Activated effector memory CD4-positive, alpha-beta T cell treated with anti-CD3 and anti-CD28 coated beads, Interleukin-2, amount 50 U/mL, for 16 hours (primary cell): Measurements from ENCODE around the gene TRPV5.

ENCODE experiments used
- DNase-seq: peaks from one replicate; pipeline ENCODE4 v3.0.0-alpha.2; 2020

Gene TRPV5

DNA sequence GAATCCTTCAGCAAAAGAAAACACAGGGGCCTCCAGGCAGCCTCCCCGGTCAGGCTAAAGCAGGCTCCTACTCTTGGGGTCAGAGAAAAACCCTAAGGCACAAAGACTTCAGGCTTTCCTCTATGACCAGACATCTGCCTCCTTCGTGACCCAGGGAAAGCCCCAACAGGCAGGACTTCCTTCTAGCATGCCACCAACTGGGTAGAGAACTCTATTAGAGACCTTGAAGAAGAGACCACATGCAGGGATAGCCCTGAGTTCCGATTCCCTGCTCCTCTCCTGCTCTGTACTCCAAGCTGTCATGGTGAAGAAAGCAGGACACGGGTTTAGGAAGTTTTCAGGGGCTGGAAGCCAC lies 49.3 kb downstream of the TRPV5 start:
- DNase-seq: peak; percentile 27

DNA sequence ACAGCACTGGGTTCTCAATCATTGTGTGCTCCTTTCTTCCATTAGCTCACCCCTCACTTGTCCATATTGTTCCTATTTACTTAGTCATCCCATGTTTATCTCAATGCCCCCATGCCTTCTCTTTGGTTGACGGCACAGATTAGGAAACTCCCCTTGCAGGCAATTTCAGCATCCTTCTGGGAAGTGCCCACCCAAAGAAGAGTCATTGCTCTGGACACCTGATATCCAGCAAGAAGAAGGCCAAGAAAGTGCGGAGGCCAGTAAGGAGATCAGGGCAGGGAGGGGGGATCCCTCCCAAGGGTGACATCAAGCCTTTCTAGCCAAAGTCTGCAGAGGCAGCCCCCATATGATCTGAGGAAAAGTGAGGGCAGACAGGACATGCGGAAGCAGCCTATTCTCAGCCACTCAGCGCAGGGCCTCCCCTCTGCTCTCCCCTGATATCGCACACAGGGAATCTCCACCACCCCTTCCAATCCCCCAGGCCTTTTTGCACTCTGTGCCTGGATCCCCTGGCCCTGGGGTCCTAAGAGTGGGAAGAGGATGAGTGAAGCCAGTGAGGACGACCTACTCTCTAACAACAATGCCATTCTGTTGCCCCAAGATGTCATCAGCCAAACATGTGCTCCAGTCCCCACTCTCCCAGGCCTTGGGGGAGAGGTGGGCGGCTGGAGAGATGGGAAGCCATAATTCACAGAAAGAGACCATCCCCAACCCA lies 49.8 kb downstream of the TRPV5 start:
- peak; percentile 27 for DNase-seq

DNA sequence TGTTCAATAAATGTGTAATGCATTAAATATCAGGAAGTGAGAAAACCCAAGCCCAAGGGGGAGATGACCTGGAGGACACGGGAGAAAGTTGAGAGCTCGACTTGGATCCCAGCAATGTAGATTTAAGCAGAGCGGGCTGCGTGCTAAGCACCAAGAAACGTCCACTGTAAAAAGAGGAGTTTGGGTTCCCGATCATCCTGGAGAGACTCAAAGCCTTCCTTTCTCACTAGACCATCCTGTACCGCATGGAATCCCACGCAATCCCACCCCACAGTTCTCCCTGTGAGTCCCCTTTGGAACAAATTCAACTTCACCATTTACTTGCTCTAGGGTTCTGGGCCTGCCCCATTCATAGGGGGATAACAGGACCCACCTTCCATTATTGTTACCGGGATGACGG lies 50.4 kb downstream of the TRPV5 start:
- peak; percentile 39 for DNase-seq

DNA sequence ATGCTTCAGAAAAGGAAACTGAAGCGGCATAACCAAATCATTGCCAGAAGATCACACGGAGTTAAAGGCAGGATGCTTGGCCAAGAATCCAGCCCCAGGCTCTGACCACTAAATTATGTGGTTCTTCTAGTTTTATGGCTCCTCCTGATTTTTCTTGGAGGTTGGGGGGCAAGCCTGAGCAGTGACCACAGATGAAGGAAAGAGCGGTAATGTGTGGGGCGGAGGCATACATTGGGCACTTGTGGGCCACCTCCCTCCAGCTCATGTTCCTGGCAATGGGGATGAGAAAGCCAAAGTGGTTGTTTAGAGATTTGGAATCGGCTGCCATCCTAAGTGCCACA lies 51.2 kb downstream of the TRPV5 start:
- DNase-seq: peak; percentile 10

DNA sequence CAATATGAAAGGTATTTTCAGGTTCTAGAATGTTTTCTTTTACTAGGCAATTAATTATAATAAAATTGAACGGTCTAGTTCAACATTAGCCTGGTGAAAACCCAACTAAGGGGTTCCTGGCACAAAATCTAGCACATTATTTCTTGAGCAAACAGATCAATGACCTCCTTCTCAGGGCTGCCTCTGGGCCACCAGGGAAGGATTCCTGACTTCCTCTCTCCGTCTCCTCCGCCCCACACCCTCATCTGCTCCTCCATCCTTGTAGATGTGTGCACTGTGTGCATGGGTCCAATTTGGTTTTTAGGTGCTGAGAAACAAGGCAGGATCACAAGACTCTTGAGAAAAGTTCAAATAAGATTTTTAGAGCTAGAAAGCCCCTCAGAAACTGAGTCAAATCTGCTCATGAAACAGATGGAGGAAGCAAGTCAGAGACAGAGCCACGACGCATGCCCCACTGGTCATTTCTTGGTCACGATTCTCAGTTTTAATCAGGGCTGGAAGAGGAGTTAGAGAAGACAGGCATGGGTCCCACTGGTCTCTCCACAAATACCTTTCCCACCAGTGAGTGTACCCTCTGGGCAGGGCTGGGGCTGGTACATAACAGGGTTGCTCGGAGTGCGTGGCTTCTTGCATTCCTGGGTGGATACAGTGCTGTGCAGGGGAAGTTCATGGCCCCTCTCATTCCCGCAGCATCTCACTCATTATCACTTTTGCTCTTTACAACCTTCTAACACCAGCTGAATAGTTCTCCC lies 51.8 kb downstream of the TRPV5 start:
- DNase-seq: peak; percentile 27

DNA sequence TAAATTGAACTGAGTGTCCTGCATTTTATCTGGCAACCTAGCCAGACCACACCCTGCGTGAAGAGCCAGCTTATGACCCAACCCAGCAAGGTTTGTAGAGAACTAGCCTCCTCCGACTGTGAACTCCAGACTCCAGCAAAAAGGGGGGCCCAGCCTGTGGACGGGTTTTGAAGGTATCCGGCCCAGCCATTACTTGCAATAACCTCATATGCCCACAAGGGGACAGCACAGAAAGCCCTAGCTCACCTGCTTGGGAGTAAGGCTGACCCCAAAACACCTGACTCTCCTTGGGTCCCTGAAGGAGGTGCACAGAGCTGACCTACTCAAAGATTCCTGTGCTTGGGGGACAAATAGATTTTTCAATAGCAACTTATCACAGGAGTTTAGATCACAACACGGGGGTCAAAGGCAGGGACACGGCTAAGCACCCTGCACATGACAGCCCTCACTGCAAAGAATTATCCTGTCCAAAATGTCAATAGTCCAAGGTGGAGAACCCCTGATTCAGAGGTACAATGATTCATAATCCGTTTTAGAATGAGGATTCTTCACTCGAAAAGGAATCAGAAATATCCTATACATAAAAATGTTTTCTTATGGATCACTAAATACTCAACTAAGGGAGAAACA lies 52.6 kb downstream of the TRPV5 start:
- peak; percentile 76 for DNase-seq

DNA sequence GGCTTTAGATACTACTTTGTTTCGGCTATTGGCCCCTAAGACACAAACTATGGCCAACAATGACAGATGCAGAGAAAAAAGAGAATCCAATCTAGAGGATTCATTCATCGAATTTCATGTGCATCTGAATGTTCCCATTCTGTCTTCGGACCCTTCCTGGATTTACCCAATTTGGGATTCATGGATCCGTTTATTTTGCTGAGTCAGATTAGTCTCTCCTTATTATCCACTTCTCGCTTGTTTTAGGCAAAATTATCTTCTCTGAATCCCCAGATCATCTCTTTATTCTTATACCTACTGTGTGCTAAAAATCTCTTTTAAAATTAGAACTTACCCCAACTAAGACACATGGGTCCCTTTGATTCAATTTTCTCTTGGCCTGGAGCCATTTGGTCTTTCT lies 54.5 kb downstream of the TRPV5 start:
- DNase-seq: no peak

DNA sequence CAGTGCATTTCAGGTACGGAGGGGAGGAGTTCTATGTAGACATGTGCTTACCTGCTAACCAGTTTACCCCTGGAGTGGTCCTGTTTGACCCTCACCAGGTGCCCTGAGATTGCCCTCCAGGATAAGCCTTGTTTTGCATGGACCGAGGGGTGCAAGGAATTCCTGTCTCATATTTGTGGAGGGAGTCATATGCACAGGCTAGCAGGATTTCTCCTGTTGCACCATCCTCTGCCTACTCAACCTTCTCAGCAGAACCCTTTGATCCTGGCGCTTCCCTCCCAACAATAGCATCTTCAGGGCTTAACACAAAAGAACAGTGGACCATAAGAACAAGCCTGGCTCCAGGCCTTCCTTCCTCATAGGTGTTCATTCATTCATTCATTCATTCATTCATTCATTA lies 55.2 kb downstream of the TRPV5 start:
- DNase-seq: peak; percentile 28

DNA sequence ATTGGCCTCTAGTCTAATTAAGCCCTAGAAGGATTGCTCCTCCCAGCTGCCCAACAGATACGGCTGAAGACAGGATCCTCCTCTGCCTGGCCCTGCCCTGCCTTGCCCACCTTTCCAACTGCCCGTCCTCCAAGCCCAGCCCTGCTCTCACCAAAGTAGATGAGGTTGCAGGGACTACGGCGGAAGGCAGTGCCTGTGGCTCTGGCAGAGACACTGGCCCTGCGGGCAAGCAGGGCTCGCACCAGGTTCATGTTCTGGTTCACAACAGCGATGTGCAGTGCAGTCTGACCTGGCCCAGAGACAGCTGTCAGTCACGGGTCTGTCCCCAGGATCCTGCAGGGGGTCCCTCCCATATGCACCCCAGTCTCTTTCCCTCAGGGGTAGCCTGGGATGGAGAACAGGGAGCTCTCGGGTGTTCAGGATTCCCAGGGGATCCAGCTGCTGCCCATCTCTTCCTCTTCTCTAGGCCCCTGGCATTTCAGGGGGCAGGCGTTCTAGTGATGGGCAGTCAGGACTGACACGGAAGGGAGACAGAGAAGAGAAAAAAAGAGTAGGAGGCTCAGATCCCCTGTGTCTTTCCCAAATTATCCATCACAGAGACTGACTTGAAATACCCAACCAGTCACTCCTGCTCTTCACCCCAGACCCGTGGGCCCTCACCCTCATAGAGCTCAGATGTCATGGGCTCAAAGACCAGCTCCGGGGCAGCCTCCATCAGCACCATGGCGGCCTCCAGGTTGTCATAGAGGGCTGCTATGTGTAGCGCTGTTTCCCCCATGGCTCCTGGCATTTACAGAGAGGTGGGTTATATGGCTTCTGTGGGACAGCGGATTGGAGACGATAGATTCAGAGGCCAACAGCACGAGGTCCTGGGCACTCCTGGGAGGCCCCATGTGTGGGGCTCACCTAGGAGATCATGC lies 56.3 kb downstream of the TRPV5 start:
- peak; percentile 42 for DNase-seq

DNA sequence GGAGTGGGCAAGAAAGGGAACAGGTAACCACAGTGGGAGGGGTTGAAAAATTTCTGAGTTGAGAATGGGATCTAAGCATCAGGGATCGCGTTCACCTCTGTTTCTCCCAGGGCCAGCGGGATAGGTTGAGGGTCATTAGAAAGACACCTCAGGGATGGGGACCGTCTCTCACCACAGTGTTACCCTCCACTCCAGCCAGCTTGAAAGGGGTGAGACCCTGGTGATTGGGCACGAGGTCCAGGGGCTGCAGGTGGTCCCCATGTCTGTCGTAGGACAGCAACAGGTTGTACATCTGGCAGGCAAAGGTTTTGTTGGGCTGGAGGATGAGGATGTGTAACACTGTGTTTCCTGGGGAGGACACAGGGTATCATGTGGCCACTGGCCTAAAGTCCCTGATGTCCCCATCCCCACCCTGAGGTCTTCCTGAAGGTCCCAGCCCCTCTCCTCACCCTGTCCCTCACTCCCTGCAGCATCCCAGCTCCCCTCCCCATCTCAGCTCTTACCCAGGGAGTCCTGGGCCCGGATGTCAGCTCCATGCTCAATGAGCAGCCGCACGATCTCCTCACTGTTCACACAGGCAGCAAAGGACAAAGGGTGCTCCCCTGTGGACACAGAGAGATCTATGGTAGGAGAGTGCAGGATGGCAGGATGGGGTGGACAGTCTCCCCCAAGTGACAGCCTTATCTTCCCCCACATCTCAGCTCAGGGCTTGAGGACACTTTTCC lies 57.1 kb downstream of the TRPV5 start:
- DNase-seq: peak; percentile 52

DNA sequence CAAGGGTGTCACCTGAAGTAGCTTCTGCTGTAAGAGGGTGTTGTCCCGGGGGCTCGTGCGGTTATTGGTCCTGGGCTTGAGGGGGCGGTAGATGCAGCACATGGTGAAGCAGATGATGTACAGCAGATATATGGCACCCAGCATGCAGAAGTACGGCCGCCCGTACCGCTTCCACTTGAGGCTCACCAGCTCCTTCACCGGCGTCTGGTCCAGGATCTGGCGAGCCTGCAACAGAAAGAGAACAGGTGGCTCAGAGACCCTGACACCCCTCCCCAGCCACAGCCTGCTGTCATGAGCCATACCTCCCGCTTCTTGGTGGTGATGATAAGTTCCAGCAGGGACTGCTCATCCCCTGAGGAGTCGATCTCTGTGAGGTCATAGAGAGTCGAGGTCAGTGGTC lies 58.1 kb downstream of the TRPV5 start:
- peak; percentile 61 for DNase-seq

DNA sequence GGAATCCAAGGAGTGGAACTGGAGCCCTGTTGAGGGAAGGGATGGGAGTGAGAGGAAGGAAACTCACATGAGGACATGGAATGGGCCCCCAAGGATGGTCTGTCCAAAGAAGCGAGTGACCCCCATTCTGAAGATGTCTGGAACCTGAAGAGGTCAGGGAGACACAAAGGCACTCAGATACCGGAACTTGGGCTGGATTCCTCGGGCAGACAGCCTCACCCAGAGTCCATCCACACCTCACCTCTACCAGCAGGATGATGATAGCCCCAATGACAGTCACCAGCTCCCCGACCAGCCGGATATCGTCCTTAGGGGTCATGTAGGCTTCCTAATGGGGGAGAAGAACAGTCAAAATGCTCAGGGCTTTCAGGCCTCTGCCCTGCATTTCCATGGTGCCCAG lies 58.7 kb downstream of the TRPV5 start:
- peak; percentile 9 for DNase-seq

DNA sequence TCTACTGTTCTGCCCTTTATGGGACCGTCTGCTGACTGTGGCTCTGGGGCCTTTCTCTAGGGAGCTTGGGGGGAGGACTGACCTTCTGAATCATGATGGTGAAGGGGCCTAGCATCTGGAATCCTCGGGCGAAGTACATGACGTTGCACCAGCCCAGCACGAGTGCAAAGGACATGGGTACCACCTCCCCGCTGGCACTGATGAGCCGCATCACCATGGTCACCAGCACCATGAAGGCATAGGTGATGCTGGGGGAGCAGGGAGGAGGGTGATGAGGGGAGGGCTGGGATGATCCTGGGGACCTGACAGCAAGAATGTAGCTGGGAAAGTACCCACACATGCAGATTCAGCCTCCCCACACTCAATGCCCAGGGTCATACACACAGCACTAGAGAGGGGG lies 59.1 kb downstream of the TRPV5 start:
- DNase-seq: peak; percentile 36

DNA sequence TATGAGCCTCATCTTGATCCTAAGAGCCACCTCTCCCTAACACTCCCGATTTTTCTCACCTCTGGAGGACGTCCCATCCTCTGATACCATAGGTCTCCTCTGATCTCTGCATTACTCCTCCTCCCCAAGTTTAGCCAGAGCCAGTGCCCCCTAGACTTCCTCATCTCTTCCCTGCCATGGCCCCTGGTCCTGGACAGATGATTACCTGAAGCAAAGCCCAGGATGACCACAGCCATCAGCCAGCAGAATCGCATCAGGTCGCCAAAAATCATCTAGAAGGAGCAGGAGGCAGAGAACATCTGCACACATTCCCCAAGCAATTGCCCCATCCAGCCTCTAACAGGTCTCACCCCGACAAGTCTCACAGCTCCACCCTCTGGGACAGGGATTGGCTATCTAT lies 59.7 kb downstream of the TRPV5 start:
- DNase-seq: peak; percentile 16

DNA sequence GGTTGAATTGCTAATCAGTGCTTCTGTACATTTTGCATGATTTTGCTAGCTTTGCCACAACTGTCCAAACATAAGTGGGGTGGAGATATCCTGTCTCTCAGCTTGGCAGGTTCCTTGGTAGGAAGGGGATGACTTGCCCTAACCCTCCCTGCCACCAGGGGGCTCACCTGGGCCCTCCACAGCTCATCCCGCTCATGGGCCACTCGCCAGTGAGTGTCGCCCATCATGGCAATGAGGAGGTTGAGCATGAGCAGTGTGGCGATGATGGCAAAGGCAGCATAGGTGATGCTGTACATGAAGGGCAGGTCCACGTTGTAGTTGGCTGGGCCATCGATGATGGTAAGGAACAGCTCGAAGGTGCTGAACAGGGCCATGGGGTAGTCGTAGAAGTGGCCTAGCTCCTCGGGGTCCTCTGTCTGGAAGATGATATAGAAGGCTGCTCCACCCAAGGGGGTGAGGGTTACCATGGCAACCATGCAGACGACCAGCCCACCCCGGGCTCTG lies 60.2 kb downstream of the TRPV5 start:
- peak; percentile 69 for DNase-seq

DNA sequence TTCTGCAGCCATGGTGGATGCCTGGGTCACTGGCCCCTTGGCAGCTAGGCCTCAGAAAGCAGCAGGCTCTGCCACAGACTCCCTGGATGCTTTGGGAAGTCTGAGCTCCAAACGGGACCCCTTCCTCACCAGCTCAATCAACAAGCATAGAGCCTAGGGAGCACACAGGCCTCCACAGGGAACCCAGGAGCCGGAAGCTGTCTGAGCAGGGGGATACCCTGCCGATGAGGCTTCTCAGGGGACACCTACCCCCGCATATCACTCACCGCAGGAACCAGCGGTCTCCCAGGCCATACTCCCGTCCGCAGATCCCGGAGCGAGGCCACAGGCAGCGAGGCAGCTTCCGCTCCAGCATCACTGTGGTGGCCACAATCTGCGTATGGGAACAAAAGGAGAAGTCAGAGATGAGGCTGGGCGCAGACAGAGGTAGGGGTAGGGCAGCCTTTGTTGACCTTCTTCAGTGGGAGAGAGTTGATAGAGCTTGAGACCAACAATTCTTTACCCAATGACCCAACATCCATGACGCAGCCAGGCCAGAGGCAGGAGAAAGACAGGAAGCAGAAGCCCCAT lies 61.4 kb downstream of the TRPV5 start:
- no peak for DNase-seq

DNA sequence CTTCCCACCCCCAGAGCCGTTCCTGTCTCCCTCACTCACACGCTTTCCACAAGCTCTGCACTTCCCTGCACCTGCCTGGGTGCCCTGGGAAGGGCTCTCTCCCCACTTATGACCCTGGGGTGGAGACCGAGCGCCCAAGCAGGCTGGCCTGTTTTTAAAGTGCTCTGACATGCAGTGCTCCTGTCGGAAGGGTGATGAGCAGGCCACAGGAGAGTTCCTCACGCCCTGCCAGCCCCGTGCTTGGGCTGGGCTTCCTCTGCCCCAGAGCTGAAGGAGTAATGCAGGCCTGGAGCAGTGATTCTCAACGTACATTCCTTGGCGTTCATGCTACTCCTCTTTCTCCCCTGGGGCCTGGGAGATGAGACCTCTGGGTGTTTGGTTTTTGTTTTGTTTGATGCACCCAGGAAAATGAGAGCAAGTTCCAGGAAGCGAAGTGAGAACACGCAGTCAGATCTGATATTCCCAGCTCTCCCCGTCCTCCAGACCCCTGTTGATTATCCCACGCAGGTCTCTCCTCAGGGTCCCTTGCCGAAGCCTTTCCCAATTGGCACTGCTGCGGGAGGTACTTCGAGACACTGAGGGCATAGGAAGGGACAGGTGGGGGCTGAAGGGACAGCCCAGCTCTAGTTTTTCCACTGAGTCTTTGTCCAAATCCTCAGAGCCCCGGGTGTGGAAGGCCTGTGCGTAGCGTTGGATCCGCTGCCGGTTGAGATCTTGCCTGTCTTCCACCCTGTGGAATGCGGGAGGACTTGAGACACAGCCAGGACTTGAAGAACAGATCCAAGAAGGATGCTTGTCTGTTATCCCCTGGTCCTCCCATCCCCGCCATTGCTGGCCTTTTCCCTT lies 62.1 kb downstream of the TRPV5 start:
- no peak for DNase-seq

DNA sequence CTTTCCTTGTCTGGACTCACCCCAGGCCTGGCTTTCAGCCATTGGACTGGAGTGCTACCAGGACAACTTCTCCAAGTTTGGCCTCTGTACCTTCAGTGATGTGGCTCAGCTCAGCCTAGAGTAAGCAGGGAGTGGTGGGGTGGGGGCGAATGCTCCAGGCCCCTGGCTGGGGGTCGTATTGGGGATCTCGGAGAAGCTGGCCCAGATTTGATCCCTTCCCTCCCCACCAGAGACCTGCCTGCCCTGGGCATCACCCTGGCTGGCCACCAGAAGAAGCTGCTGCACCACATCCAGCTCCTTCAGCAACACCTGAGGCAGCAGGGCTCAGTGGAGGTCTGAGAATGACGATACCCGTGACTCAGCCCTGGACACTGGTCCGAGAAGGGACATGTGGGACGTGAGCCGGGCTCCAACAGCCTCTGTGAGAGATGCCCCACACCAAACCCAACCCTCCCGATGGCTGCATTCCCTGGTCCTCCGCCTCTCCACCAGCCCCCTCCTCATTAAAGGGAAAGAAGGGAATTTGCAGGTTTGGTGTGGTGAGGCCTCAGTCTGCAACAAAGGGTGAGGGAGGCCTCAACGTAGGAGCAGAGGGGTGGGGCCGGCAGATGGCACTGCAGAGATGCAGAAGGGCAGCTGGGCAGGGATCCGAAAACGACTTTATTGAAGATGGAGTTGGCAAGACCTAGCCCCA lies 62.8 kb downstream of the TRPV5 start:
- DNase-seq: no peak

DNA sequence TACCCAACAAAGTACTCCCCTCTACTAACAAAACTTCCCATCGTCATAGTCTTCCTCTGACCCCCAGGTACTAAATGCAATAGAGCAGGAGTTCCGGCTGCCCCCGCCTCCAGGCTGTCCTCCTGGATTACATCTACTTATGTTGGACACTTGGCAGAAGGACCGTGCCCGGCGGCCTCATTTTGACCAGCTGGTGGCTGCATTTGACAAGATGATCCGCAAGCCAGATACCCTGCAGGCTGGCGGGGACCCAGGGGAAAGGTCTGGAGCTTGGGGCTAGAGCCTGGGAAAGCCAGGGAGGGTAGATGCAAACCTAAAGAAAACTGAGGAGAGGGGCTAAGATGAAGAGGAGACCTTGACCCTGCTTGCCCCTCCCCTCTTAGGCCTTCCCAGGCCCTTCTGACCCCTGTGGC lies 63.4 kb downstream of the TRPV5 start:
- DNase-seq: no peak

DNA sequence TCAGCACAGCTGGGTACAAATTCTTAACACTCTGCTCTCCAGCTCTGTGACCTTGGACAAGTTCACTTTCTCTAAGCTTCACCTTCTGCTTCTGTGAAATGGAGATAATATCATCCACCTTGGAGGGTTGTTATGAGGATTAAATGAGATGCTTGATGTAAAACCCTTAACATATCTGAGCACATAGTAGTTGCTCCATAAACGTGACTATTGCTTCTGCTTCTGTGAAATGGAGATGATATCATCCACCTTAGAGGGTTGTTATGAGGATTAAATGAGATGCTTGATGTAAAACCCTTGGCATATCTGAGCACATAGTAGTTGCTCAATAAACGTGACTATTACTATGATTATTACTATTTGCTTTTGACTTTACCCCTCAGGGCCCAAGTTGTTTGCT lies 64.1 kb downstream of the TRPV5 start:
- no peak for DNase-seq
